Embryonic facial prominence (tissue), 1 donor: ENCODE measurements around the gene PADI4.
"Not testable (repeated sequence)": the region's sequence is repeated elsewhere in the genome, so short reads cannot be mapped to it uniquely, and the experiment has no call there.

Experiments
- DNase-seq: peaks from one replicate; pipeline ENCODE4 v3.0.0-alpha.2; 2016; ENCODE audit errors: extremely low spot score

The PADI4 gene

DNA sequence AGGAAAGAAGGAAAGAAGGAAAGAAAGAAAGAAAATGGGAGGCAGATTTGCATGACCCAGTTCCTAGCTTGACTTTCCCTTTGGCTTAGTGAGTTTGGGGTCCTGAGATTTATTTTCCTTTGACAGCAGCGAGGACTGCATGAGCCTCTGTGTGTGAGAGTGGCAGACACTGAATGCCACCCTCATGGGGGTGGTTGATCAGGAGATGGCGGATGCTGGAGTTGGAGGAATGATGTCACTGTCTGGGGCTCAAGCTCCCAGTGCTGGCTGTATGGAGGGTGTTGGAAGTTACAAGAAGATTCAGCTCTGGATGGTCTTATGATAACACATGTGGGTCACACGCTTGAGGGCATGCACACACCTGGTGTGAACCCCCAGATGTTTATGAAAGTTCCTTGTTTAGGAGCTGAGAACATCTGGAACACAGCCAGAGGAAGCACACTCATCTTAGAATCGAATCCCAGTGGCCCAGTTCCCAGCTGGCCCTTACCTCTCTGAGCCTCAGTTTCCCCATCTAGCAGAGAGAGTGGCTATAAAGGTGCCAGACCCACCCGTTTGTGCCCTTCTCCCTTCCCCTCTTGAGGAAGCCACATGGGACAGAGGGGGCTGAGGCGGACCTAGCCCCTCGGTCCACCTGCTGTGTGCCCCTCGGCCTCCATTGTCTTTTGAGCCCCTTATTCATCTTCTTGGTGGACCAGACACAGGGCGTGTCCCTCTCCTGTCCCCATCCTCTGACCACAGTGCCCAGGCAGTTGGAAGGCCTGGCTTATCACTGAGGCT, 5.7 kb downstream of the PADI4 start:
- DNase-seq: no peak

DNA sequence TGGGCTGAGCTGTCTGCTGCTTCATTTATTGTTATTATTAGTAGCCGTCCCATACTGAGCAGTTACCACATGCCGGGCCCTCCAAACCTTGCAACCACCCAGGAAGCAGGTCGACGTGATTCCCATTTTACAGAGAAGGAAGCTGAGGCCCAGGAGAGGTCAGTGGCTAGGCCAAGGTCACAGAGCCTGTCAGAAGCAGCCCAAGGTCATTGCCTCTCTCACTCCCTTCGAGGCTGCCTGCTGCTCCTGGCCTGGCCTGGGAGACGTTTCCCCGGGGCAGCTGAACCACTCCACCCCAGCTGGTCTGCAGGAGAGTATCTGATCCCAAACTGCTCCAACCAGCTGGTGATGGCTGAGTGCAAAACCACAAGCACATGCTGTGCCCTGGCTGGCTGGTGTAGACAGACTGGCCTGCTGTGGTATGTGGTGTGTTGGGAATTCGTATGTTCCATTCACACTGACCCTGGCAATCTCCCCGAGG, 6.5 kb downstream of the PADI4 start:
- no peak for DNase-seq

DNA sequence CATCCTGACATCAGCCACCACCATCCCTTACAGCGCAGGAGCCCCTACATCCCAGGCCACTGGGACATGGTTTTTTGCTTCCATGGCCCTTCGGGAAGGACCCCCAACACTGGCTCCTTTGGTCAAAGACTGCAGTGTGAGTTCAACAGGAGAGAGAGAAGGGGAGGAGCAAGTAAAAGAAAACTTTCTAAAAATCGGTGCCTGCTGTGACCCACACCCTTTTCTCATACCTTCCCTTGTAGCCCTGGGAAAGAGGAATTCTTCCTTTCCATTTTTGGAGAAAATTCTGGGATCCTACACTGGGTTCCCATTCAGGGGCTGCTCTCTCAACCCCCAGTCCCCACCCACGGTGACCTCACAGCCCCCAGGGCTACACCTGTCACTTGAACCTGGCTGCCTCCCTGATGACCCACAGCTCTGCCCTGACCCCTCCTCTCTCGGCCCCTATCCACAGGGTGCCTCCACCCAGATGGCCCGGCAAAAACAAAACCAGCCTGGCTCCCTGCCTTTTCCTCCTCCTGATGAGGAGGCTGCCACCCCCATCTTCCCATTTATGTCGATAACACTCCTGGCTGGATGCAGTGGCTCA, 7.6 kb downstream of the PADI4 start:
- DNase-seq: no peak

DNA sequence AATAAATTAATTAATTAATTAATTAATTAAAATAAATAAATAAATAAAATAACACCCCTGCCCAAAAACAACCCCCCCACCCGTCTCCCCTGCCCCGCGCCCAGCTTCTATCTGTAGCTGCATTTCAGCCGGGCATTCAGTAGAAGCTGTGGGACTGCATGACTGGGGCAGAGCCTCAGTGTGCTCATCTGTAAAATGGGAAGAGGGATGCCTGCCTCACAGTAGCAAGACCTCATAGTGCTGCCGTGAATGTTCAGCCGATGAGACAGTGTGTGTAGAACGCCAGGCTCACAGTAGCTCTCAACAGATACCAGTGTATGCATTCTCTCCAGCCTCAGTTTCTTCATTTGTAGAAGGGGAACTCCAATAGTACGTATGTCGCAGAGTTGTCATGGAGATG, 8.7 kb downstream of the PADI4 start:
- DNase-seq: no peak

DNA sequence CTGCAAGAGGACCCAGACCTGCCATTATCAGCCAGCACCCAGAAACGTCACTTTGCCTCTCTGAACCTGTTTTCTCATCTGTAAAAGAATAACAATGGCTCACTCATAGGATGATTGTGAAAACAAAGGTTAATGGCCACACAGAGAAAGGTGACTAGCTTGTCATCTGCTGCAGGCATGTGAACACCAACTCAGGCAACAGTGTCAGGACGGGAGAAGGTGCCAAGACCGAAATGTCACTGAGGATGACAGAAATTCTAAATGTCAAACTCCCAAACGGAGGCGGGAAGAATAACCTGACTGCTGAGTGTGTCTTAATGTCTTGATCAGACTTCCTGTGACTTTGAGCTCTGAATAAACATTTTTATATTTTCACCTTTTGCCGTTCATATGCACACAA, 10.3 kb downstream of the PADI4 start:
- DNase-seq: no peak

DNA sequence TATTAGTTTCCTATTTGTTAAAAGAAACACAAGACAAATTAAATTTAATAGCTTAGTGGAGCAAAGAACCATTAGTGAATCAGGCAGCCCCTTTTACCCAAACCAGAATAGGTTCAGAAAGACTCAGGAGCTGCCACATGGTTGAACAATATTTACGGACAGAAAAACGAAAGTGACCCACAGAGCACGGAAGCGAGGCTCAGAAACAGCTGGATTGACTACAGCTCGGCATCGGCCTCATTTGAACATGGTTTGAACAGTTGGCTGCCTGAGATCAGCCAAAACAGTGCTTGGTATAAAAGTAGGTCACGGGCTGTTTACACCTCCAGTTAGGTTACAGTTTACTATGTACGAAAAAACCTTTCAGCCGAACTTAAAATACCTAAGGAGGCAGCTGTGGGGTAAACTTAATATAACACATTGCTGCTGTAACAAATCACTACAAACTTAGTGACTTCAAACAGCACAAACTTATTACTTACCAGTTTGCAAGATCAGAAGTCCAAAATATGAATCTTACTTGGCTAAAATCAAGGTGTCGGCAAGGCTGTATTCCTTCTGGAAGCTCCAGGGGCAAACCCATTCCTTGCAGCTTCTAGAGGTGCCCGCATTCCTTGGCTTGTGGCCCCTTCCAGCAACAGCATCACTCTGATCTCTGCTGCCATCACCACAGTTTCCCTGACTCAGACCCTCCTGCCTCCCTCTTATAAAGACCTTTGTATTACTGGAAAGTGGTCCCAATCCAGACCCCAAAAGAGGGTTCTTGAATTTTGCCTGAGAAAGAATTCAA, 11.8 kb downstream of the PADI4 start:
- no peak for DNase-seq

DNA sequence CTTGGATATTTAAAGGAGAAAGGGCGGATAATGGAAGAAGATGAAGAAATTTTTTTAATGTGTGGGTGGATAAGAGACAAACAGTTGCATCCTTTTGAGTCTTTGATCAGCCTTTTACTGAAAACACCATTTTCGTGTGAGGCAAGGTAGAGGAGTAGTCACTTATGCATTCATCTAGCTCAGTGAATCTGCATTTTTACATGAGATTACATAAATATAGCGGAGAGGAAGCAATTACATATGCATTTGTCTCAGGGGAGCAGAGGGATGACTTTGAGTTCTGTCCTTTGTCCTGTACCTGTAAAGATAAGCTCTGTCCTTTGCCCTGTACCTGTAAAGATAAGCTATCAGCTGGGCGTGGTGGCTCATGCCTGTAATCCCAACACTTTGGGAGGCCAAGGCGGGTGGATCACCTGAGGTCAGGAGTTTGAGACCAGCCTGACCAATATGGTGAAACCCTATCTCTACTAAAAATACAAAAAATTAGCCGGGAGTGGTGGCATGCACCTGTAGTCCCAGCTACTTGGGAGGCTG, 13.9 kb downstream of the PADI4 start:
- not testable (repeated sequence) for DNase-seq

DNA sequence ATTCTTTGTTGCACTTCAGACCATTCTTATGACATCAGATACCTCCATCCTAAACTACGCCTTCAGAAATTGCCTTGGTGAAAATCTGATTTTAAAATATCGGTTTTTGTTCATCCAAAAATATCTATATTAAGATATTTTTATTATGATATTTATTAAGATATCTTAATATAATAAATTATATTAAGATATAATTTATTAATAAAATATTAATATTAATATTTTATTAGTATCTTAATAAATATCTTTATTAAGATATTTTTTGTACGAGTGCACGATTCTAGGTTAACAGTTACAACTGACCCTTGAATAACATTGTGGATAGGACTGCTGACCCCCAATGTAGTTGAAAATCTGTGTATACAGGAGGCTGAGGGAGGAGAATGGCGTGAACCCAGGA, 20.9 kb downstream of the PADI4 start:
- no peak for DNase-seq

DNA sequence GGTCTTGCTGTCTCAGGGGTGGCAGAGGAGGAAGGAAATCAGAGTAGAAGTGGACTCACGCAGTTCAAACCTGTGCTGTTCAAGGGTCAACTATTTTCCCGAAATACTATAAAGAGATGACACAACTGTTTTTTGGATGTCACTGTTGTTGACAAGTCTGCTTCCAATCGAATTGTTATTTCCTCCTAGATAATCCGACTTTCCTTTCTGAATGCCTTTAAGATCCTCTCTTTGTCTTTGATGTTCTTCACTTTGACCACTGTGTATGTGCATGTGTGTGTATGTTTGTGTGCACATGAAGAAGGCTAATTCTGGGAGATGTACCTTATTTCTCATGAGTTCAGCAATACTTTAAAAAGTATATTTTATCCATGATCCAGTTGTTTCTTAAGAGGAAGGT, 21.6 kb downstream of the PADI4 start:
- DNase-seq: no peak

DNA sequence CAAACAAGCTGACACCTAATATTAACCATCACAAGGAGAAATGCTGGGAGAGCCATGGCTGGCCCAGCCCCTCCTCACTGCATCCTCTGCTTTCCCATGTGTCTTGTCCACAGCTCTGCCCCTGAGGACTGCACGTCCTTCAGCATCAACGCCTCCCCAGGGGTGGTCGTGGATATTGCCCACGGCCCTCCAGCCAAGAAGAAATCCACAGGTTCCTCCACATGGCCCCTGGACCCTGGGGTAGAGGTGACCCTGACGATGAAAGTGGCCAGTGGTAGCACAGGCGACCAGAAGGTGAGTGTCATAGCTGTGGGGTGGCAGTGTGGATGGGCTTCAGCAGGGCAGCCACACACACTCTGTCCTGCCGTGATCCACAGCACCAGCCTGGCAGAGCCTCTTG, 22.9 kb downstream of the PADI4 start:
- DNase-seq: no peak

DNA sequence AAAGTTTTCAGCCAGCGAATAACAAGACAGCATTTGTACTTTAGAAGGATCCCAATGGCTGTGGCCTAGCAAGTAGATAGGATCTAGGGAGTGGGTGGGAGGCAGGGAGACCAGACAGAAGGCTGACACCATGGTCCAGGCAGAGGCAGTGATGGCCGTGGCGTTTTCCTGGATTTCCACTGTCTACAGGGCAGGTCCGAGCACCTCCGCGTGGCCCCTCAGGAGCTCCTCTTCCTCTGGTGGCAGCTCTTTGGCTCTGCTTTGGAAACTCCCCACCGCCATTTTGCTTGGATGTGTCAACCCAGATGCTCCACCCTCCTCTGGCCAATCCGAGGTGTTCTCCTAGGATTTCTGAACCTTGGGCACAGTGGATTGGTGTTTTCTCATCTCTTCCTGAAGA, 25.1 kb downstream of the PADI4 start:
- DNase-seq: no peak

DNA sequence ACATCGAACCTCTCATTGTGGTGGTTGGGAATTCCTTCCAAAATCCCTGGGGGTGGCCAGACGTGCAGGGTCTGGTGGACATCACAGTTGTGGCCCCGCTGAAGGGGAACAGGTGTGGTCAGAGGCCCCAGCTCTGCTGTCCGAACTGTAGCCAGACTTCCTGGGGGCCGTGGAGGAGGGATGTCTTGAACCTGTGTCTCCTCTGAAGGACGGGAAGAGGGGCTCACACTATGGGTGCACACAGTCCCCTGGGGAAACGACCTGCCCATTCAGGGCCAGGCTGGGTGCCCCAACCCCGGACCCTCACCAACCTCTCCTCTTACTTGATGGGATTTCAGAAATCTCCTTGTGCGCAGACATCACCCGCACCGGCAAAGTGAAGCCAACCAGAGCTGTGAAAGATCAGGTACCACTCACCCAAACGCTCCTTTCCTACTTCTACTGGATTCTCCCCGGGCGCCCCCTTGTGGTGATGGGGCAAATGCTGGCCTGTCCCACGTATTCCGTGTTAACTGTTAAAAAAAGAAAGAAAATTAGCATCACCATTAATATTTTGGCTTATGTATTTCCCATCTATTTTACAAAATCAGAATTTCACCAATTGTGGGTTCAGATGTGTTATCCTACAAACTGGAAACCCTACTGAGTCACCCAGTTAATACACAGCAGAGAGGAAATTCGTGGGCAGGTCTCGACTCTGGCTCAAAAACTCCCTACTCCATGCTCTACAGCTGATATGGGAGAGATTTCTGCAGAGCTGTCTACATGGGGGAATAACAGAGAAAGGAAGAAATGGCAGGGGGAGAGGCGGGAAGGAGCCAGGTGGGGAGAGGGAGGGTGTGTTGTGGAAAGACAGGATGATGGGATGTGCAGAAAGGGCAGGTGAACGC, 28.1 kb downstream of the PADI4 start:
- DNase-seq: no peak

DNA sequence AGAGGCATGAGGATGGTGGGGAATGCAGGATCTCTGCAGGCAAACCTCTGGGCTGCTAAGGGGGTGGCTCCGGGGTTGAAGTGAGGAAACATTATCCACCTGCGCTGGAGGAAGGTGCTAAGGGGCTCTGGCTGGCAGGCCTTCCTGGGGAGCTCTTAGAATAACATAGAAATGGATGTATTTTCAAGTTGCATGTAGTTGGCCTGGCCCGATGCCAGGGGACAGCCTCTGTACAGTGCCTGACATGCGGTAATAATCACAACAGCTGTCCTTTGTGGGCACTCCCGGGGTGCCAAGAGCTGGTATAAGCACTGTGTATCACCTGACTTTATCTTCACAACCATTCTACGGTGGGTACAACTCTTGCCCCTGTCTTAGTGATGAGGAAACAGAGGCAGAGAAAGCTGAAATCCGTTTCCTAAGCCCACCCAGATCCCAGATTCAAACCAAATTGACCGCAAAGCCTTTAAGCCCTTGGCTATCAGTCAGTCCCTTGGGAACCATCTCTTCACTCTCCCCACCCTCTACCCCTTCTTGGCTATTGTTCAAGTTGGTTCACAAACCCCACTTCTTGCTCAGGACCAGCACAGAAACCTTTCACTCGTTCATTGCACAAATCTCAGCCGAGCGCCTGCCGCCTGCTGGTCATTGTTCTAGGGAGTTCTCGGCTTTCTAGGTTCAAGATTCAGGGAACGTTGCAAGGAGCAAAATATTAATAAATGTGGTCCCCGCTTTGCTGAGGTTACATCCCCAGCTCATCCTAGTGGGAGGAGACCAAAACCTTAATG, 30.9 kb downstream of the PADI4 start:
- no peak for DNase-seq

DNA sequence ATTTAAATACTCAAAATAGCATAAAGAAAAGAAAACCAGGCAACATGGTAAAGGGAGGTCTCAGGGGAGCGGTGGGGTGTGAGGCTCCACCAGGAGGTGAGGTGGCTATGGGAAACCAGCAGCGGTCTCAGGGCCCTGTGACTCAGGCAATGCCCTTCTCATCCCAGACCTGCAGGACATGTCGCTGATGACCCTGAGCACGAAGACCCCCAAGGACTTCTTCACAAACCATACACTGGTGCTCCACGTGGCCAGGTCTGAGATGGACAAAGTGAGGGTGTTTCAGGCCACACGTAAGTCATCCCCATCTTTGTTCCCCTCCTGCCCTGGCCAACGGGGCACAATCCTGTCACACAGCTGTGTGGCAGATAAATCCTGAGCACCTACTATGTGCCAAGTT, 31.5 kb downstream of the PADI4 start:
- no peak for DNase-seq

DNA sequence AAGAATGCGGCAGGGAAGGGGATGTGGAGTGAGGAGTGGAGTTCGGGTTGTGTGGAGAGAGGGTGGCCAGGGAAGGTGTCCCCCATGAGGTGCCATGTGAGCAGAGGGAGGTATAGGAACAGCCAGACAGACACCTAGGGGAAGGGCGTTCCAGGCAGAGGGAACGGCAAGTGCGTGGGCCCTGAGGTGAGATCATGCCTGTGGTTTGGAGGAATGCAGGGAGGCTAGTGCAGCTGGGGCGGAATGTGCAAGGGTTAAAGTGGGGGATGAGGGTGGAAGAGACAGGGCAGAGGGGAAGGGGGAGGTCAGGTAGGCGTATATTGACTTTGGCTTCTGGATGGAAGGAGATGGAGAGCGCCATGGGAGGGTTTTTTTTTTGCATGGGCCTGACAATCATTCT, 32.4 kb downstream of the PADI4 start:
- DNase-seq: no peak

DNA sequence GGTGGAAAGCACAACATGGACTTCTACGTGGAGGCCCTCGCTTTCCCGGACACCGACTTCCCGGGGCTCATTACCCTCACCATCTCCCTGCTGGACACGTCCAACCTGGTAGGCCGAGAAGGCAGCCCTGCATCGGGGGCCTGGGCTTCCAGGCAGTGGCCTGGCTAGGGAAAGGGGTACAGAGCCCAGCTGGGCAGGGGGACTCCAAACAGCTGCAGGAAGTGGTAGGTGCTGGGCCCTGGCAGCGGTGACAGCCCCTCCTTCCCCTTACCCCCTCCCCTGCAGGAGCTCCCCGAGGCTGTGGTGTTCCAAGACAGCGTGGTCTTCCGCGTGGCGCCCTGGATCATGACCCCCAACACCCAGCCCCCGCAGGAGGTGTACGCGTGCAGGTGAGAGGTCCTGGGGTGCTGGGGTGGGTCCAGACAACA, 34.0 kb downstream of the PADI4 start:
- DNase-seq: no peak

DNA sequence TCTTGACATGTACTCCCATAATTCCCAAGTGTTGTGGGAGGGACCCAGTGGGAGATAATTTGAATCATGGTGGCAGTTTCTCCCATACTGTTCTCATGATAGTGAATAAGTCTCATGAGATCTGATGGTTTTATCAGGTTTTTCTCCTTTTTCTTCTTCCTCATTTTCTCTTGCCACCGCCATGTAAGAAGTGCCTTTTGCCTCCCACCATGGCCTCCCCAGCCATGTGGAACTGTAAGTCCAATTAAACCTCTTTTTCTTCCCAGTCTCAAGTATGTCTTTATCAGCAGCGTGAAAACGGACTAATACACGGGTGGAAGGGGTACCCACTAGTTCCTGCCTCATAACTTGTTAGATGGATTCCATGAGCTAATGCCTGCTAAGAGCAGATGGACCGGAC, 37.5 kb downstream of the PADI4 start:
- DNase-seq: not testable (repeated sequence)

DNA sequence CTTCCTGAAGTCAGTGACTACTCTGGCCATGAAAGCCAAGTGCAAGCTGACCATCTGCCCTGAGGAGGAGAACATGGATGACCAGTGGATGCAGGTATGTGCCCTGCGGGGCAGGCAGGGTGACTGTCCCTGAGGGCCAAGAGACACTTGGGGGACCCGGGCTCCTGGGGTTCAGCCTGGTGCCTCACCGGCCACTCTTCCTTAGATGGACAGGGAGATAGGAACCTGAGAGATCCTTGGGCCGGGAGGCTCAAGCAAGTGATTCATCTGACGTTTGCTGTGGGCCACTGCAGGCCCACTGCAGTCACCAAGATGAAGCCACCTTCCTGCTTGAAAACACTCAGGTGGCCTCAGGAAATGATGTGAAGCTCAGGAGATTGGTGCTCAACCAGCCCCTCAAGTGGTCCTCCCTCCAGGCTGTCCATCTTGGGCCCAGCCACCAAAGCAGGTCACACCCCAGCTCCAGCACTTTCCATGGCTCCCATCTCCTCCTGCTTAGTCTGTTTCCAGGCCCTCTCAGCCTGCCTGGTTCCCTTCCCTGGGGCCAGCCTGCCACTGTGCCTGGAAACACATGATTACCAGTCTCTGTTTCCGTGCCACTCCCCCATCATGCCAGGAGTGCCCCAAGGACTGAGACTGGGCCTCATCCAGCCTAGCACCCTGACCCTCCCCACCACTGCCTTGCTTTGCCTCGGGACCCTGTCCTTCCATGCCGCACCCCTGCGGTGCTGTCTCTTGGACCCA, 38.2 kb downstream of the PADI4 start:
- DNase-seq: no peak

DNA sequence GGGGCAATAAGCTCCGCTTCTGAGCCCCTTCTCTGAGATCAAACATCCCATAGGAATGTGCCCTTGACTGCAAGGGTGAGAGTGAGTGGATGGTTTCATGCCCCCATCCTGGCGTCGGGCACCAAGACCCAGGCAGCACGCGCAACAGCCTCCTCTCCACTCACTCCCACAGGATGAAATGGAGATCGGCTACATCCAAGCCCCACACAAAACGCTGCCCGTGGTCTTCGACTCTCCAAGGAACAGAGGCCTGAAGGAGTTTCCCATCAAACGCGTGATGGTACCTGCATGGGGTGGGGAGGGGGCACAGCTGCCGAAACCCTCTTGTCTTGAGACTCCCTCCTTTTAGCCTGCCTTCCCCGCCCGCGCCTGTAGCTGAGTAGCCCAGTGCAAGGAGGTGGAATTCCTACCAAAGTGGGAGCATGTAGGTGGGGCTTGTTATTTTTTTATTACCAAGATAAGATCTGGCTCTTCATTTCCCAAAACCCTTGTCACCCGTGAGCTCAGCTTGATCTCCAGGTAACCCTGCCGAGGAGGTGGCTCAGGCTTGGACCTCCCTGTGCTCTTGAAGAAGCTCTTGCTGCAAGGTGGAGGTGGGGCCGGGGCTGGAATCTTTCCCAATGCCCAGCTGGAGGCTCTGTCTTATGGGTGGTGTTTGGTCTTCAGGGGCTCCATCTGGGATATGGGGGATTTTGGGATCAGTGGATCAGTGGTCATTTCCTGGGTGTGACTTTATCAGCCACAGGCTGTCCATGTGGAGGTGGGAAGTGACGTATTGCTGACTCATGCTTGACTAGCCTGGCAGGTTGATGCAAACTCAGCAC, 40.0 kb downstream of the PADI4 start:
- no peak for DNase-seq
